A673 (cell line): ENCODE results near the gene IL12RB2. TPM values are rescaled to one million over a fixed set of nuclear protein-coding genes. Genes with fewer than 3 reads are reported as not detected.
"Not testable (repeated sequence)": the region's sequence is repeated elsewhere in the genome, so short reads cannot be mapped to it uniquely, and the experiment has no call there.

Experiments
- BruUV-seq: library from RNA; stranded (reverse); fragments of 400-500 nt; replicated peaks from 2 replicates; lab custom pipeline; 2021; lab: Mats Ljungman, UMichigan
- CTCF ChIA-PET: fragments of 300-600 bp; sonication (Branson Sonifier 250); formaldehyde crosslinking; loops from one replicate; lab custom pipeline; 2022; ENCODE audit warnings: antibody characterized with exemption; lab: Charles Lee
- POLR2A ChIA-PET: fragments of 300-600 bp; sonication (Branson Sonifier 250); formaldehyde crosslinking; loops from one replicate; lab custom pipeline; 2022; ENCODE audit warnings: antibody characterized with exemption; ENCODE audit not compliant: low non-redundant PET; lab: Charles Lee
- DNase-seq: peaks from one replicate; pipeline ENCODE4 v3.0.0-alpha.2; 2015; ENCODE audit warnings: low spot score
- H3K27ac ChIP-seq: fragments of 200-600 bp; sonication (generic); 2 replicates; pipeline ENCODE4 v1.5.1; 2016; ENCODE audit warnings: mixed run types, low read depth, mild to moderate bottlenecking, mixed read lengths, antibody characterized with exemption, low read length; ENCODE audit not compliant: poor library complexity, severe bottlenecking
- H3K27me3 ChIP-seq: fragments of 200-600 bp; sonication (generic); replicated peaks from 2 replicates; pipeline ENCODE4 v1.6.1; 2017; ENCODE audit warnings: mixed run types, low read depth, mild to moderate bottlenecking, mixed read lengths, antibody characterized with exemption, low read length; ENCODE audit not compliant: insufficient read depth, poor library complexity
- H3K36me3 ChIP-seq: fragments of 200-600 bp; sonication (generic); 2 replicates; pipeline ENCODE4 v1.6.1; 2016; ENCODE audit warnings: mixed run types, mild to moderate bottlenecking, mixed read lengths, antibody characterized with exemption, low read length; ENCODE audit not compliant: insufficient read depth, poor library complexity, severe bottlenecking
- H3K4me1 ChIP-seq: fragments of 200-600 bp; sonication (generic); 2 replicates; pipeline ENCODE4 v1.6.1; 2017; ENCODE audit warnings: mixed run types, mild to moderate bottlenecking, mixed read lengths, antibody characterized with exemption, low read length; ENCODE audit not compliant: insufficient read depth, poor library complexity, severe bottlenecking
- H3K4me3 ChIP-seq: fragments of 200-600 bp; sonication (generic); 2 replicates; pipeline ENCODE4 v1.5.1; 2016; ENCODE audit warnings: low read depth, mixed run types, mild to moderate bottlenecking, mixed read lengths, low read length; ENCODE audit not compliant: poor library complexity, severe bottlenecking
- H3K9me3 ChIP-seq: fragments of 200-600 bp; sonication (generic); 2 replicates; pipeline ENCODE4 v1.6.1; 2016; ENCODE audit warnings: mixed run types, low read depth, mild to moderate bottlenecking, mixed read lengths, antibody characterized with exemption, low read length; ENCODE audit not compliant: poor library complexity, severe bottlenecking
- EZH2 ChIP-seq: fragments of 200-600 bp; sonication (generic); IDR thresholded peaks from 2 replicates; pipeline ENCODE4 v1.6.1; 2017; ENCODE audit warnings: borderline replicate concordance, low read depth, mild to moderate bottlenecking, mixed read lengths, antibody characterized with exemption, low read length; ENCODE audit not compliant: poor library complexity, severe bottlenecking
- intact Hi-C: fragments of 100-400 bp; cut with micrococcal nuclease; formaldehyde crosslinking; loops from one replicate; pipeline ENCODE4 v1.10.0; 2022; ENCODE audit not compliant: unreplicated experiment
- total RNA-seq: library from RNA; stranded (reverse); gene quantifications from 2 replicates; pipeline ENCODE4 v1.2.3, GENCODE V29; 2021
- TF ChIP-seq, protein P1 (sequence below): fragments of 300-800, 200-600 bp; sonication (generic); conservative IDR thresholded peaks from 2 replicates; pipeline ENCODE4 v1.5.1; 2017; ENCODE audit warnings: low read depth, mild to moderate bottlenecking, antibody characterized with exemption, low read length, moderate library complexity, mixed read lengths

IL12RB2 gene
- total RNA-seq, 1 experiment from 2014 or later = 0.39 TPM

DNA sequence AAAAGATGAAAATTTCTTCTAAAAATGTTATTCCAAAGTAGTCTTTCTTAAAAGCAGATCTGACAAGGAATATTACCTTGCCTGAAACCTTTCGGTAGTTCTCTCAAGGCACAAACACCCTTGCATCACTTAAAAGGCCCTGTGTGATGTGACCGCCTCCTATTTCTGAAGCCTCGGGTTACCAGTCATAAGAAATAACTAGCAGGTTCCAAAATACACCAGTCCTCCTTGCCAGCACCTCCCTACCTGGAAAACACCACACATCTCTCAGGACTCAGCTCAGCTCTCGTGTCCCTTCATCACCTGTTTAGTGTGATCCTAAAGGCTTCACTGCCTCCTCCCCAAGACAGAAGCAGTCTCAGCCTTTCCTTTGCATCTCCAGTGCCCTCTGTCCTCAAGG, 86.9 kb downstream of the IL12RB2 start:
- Histone ChIP-seq H3K9me3 (no peaks in the 10 kb centered on the region), H3K27ac (no peak overlapping the region), H3K36me3 (peaks cover 4% of the 10 kb centered on the region), H3K27me3 (no peaks in the 10 kb centered on the region), H3K4me1 (no peaks in the 10 kb centered on the region), H3K4me3 (no peak overlapping the region)
- TF ChIP-seq, protein P1, sequence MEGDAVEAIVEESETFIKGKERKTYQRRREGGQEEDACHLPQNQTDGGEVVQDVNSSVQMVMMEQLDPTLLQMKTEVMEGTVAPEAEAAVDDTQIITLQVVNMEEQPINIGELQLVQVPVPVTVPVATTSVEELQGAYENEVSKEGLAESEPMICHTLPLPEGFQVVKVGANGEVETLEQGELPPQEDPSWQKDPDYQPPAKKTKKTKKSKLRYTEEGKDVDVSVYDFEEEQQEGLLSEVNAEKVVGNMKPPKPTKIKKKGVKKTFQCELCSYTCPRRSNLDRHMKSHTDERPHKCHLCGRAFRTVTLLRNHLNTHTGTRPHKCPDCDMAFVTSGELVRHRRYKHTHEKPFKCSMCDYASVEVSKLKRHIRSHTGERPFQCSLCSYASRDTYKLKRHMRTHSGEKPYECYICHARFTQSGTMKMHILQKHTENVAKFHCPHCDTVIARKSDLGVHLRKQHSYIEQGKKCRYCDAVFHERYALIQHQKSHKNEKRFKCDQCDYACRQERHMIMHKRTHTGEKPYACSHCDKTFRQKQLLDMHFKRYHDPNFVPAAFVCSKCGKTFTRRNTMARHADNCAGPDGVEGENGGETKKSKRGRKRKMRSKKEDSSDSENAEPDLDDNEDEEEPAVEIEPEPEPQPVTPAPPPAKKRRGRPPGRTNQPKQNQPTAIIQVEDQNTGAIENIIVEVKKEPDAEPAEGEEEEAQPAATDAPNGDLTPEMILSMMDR = no peak
- TF ChIP-seq EZH2 = no peak
- CTCF ChIA-PET = no interaction called here
- intact Hi-C loops = no loop called here
- no peak for DNase-seq
- no TSS peak for BruUV-seq
- POLR2A ChIA-PET = no interaction called here

GRCh38 chr1:67399199-67399993, 91.7 kb downstream of the IL12RB2 start:
- no peak overlapping the region for H3K4me3 ChIP-seq
- no peaks in the 10 kb centered on the region for H3K9me3 ChIP-seq
- ChIA-PET POLR2A (no interaction called here), CTCF (interaction anchor here (1.0 kb wide), 1 partner anchor 165 kb away, joined by 4 read pairs; no protein-coding TSS in a partner anchor)
- H3K4me1 ChIP-seq = no peaks in the 10 kb centered on the region
- no peaks in the 10 kb centered on the region for H3K27me3 ChIP-seq
- TF ChIP-seq EZH2 = no peak
- TF ChIP-seq, protein P1 = no peak
- peaks cover 4% of the 10 kb centered on the region for H3K36me3 ChIP-seq
- DNase-seq = no peak
- BruUV-seq = no TSS peak
- H3K27ac ChIP-seq = no peak overlapping the region
- intact Hi-C loops = no loop called here

GRCh38 chr1:67400029-67400786, 92.5 kb downstream of the IL12RB2 start:
- POLR2A ChIA-PET = not testable (repeated sequence)

More at GRCh38 chr1:67400029-67400786, 92.5 kb downstream of the IL12RB2 start:
- H3K27ac ChIP-seq, H3K9me3 ChIP-seq, BruUV-seq, H3K27me3 ChIP-seq, H3K4me1 ChIP-seq, H3K36me3 ChIP-seq, intact Hi-C loops, H3K4me3 ChIP-seq: not testable (repeated sequence)
- DNase-seq = peak; percentile 50
- CTCF ChIA-PET = interaction anchor here (1.0 kb wide), 1 partner anchor 166 kb away, joined by 4 read pairs; no protein-coding TSS in a partner anchor
